GOT3 (cell line): ENCODE results near the gene IPO11.
"Not testable (repeated sequence)": the region's sequence is repeated elsewhere in the genome, so short reads cannot be mapped to it uniquely, and the experiment has no call there.

ENCODE experiments used
- DNase-seq: peaks from one replicate; lab custom pipeline; 2025; ENCODE audit warnings: mixed read lengths; lab: John Stamatoyannopoulos, UW

Gene IPO11

GRCh38 chr5:62448528-62448927 lies 36.0 kb downstream of the IPO11 start:
- no peak for DNase-seq

- no peak for DNase-seq
These were observed 37.7 kb downstream of the IPO11 start for GRCh38 chr5:62450259-62450658.

GRCh38 chr5:62457071-62457470 lies 44.5 kb downstream of the IPO11 start:
- DNase-seq = no peak

GRCh38 chr5:62460578-62460983 lies 48.0 kb downstream of the IPO11 start:
- DNase-seq = no peak

DNA sequence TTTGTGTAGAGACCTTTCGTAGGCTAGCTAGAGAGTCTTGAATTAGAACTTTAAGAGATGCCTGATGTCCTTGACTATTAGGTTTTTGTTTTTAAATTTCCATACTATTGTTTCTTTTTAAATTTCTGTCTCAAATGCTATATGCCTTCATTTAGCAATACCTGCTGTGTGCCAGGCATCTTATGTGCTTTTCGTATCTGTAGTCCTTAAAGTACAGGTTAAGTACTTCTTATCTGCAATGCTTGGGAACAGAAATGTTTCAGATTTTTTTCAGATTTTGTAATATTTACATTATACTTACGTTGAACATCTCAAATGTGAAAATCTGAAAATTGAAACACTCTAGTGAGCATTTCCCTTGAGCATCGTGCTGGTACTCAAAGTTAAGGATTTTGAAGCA lies 49.0 kb downstream of the IPO11 start:
- no peak for DNase-seq

DNA sequence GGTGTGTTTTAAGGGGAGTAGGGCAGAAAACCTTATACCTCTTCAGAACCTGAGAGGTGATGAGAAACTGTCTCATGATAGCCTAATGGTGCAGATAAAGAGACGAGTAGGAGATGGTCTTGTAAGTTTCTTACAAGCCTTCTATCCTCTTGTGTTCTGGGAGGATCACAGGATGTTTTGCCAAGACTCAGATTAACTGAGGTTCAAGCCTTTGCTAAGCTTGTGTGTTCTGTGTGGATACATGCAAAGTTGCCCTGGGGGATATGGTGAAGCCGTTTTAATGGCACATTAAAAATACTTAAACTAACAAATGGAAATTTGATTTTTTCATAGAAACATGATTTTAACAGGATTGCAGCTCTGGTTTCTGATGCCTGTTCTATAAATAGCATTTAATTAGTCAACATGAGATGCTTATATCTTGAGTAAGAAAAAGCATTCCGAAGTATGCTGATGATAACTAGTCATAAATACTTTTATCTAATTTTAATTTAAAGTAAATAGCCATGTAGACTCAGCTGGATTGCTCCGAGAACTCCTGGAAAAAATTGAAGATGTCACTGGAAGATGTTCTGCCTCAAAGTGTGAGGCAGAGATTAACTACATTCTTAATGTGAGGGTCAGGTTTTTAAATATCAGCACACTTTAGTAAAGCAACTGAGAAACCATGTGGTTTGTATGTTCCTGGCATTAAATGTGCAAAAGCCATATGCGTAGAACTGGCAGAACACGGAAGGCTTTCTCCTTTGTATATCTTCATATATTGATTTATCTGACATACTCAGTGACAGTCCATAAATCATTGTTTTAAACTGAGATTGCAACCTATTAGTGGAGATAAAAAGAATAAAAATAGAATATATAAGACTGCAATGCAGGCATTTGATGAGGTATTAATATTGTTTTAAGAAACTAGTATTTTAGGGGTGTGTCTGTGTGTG lies 53.7 kb downstream of the IPO11 start:
- no peak for DNase-seq

GRCh38 chr5:62473209-62473608 lies 60.6 kb downstream of the IPO11 start:
- DNase-seq = no peak

DNA sequence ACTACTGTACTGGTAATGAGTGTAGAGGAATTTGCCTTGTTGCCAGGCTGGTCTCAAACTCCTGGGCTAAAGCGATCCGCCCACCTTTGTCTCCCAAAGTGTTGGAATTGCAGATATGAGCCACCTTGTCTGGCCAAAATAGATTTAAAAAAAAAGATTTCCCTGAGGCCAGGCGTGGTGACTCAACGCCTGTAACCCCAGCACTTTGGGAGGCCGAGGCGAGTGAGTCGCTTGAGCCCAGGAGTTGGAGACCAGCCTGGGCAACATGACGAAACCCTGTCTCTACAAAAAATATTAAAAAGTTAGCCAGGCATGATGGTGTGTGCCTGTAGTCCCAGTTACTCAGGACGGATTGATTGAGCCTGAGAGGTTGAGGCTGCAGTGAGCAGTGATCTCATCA lies 62.5 kb downstream of the IPO11 start:
- DNase-seq = peak; percentile 14

DNA sequence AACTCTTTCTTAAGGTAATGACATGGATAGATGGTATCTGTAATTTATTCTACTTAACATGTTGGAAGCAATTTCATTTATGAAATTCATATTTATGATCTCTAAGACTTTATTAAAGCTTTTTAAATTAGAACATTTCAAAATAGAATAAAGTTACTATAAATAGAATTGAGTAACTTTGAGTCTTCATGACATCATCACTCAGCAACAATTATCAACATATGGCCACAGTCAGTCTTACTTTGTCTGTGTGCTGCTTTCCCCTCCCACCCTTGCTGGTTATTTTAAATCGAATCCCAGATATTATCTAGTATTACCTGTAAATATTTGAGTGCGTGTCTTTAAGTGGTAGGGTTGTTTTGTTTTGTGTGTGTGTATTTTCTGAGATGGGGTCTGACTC lies 65.2 kb downstream of the IPO11 start:
- no peak for DNase-seq

- DNase-seq = no peak
These were observed 71.0 kb downstream of the IPO11 start for GRCh38 chr5:62483556-62483955.

DNA sequence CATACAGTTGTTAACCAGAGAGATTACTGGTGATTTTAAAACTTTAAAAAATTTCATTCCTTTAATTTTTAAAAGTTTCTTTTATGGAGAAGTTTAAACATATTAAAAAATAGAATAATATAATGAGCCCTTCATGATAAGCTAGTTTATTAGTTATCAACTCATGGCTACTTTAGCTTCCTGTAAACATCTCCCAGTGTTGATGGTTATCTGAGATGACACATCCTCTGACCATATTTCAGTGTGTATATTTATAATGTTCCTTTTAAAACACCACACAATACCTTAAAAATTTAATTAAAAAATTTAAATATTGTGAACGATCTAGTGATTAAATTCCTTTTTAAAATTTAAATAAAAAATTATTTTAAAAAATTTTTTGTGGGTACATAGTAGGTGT lies 74.1 kb downstream of the IPO11 start:
- DNase-seq = no peak

DNA sequence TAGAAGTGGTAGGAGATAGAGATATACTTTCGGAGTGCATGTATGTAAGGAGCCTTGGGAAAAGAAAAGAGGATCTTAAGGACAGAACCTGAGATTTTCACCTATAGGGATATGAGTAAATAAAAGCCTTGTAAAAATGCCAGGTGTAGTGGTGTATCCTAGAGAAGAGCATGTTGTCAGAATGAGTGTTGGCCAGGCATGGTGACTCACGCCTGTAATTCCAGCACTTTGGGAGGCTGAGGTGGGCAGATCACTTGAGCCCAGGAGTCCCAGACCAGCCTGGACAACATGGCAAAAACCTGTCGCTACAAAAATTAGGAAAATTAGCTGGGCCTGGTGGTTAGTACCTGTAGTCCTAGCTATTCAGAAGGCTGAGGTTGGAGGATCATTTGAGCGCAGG lies 76.0 kb downstream of the IPO11 start:
- no peak for DNase-seq

DNA sequence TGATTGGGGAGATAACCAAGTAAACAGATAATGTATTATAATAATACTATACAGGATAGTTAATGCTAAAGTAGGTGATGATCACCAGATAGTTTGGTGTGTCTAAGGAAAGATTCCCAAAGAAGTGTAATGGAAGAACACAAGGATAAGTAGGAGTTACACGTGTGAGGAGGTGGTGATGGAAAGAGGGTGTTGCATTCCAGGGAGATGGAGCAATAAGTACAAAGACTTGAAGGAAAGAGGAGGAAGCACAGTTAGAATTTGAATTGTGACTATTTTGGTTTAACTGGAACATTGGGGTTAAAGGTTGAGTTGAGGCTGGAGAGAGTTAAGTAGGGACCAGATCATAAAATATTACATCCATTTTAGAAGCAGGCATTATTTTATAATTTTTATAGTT lies 76.9 kb downstream of the IPO11 start:
- no peak for DNase-seq

- DNase-seq = no peak
These were observed 82.2 kb downstream of the IPO11 start for GRCh38 chr5:62494772-62495171.

DNA sequence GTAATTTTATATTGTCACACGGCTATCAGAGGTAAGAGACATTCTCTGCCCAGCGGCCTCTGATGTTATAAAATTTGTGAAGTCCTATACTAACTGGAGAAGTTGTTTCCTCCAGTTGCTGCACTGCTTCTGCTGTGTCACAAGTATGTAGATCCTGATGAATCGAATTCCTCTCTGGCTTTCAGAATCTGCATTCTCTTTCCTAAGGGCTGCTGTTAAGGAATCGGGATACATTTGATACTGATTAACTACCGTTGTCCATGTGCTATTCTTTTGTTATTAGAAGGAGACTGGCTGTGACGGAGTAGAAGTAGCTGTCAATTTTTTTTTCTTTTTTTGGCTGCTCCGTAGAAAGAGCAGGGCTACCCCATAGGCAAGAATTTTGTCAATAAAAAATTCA lies 84.3 kb downstream of the IPO11 start:
- no peak for DNase-seq

DNA sequence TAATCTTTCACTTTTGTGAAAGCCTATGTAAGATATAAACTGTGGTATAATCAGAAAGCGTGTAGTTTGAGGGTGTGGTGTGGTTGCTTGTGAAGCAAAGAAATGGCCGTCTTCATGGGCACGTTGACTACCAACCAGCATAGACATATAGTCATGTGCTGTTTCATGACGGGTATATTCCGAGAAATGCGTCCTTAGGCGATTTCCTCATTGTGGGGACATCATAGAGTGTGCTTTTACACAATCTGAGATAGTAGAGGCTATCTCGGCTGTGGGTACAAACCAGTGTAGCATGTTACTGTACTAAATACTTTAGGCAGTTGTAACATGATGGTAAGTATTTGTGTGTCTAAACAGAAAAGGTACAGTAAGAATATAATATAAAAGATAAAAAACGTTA lies 86.4 kb downstream of the IPO11 start:
- DNase-seq = no peak

DNA sequence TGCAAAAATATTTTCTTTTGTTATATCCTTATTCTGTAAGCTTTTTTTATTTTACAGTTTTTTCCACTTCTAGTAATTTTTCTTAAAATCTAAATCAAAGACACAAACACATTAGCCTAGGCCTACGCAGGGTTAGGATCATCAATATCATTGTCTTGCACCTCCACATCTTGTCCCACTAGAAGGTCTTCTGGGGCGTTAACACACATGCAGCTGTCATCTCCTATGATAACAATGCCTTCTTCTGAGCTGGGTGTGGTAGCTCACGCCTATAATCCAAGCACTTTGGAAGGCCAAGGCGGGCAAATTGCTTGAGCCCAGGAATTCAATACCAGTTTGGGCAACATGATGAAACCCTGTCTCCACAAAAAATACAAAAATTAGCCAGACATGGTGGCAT lies 87.2 kb downstream of the IPO11 start:
- DNase-seq = no peak

DNA sequence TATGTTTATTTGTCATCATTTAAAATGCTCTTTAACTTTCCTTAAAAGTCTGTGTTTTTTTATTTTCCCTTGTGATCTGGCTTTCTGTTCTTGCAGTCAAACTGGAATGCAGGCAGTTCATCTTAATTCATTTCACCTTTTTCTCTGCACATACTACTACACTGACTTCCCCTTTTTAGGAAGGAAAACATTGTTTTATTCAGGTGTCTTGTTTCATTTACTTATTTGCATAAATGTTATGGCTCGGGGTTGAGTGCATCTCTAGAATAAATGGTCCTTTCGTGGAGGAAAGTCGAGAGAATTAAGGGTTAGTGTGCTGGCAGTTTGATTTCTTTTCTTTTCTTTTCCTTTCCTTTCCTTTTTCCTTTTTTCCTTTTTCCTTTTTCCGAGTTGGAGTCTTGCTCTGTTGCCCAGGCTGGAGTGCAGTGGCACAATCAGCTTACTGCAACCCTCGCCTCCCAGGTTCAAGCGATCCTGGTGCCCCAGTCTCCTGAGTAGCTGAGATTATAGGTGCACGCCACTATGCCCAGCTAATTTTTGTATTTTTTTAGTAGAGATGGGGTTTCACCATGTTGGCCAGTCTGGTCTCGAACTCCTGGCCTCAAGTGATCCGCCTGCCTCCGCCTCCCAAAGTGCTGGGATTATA lies 90.0 kb downstream of the IPO11 start:
- no peak for DNase-seq

DNA sequence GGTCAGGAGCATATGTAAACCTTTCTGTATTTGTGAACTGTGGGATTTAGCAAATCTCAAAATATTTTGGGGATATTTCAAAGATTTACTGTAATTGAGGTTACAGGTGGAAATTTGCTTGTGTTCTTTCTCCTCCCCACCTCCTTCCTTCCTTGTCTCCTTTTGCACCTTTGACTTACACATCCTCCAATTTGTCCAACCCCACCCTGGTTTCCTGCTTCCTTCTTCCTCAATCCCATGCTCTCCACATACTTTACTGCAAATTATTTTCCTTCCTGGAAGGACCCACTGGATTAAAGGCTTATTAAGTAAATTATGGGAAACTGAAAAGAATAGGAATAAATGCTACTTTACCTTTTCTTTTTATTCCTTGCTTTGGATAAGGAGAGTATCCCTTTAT lies 91.6 kb downstream of the IPO11 start:
- no peak for DNase-seq

- no peak for DNase-seq
These were observed 94.3 kb downstream of the IPO11 start for GRCh38 chr5:62506659-62507460.

- not testable (repeated sequence) for DNase-seq
These were observed 96.2 kb downstream of the IPO11 start for GRCh38 chr5:62508760-62509159.

GRCh38 chr5:62509806-62510205 lies 97.2 kb downstream of the IPO11 start:
- no peak for DNase-seq

DNA sequence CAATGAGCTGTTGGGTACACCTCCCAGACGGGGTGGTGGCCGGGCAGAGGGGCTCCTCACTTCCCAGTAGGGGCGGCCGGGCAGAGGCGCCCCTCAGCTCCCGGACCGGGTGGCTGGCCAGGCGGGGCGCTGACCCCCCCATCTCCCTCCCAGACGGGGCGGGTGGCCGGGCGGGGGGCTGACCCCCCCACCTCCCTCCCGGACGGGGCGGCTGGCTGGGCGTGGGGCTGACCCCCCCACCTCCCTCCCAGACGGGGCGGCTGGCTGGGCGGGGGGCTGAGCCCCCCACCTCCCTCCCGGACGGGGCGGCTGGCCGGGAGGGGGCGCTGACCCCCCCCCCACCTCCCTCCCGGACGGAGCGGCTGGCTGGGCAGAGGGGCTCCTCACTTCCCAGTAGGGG lies 100.5 kb downstream of the IPO11 start:
- DNase-seq = not testable (repeated sequence)
